ENCODE data around the gene GNAO1.

GNAO1 gene

DNA sequence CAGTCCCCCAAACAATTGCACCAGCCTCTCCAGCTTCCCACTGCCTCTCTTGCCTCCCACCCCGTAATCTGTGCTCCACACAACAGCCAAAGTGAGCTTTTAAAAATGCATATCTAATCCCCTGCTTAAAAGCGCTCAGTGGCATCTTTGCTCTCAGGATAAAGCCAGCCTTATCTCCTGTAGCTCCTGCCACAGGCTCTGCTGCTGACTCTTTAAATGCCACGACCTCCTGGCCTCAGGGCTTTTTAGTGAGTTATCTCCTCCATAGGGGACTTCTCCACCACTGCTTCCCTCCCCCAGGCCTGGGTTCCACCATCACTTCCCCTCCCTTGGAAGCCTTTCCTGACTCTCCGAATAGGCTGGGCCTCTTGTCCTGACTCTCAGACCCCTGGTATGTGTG lies 98.6 kb downstream of the GNAO1 start:
- no peak for DNase-seq (ENCODE audit: low read depth in 2 of 2)

DNA sequence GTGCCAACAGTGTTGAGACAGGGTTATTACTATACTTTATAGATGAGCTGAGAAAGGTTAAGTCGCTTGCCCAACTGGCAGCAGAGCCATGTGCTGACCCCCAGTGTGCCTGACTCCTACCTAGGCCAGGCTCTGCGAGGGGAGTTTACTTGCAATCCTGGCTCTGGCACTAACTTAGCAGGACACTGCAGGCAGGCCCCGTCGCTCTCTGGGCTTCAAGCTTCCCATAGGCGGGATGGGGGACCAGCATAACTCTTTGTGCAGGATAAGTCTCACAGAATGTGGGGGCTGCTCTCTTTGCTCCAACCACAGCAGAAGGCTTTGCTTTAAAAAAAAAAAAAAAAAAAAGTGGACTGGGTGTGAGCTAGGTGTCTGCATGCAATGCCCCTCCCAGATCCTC lies 102.7 kb downstream of the GNAO1 start:
- no peak for DNase-seq (ENCODE audit: low read depth in 2 of 2)

DNA sequence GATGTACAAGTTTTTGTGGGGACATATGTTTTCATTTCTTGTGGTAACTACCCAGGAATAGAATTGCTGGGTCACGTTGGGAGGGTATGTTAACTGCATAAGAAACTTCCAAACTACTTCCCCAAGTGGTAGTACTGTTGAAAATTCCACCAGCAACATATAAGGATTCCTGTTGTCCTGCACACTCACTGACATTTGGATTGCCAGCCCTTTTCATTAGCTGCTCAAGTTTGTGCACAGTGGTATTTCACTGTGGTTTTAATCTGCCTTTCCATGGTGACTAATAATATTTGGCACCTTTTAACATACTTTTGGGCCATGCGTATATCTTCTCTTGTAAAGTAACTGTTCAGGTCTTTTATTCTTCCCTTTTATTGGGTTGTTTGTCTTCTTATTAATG lies 103.3 kb downstream of the GNAO1 start:
- DNase-seq (ENCODE audit: low read depth in 2 of 2): no peak

DNA sequence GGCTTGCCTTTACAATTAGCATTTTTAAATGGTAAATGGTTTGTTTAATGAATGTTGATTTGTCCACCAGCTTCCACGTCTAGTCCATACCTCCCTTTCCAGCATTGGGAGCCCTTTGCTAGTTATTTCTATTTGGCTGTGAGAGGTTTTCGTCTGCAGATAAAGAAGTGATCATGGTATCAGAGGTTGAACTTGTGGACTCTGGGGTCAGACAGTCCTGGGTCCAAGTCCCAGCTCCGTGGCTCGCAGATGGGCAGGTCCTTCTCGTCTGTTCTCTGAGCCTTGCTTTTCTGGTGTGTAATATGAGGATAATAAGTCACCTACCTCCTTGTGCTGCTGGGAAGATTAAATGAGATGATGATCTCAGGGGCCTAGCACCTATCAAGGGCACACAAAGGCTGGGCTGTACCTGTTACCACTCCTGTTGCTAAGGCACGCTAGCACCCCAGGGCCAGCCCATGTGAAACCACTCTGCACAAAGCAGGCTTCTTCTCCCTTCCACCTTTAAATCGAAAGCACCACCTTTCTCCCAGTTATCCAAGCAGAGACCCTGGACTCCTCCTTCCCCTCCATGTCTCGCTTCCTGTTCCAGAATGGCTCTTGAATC lies 103.9 kb downstream of the GNAO1 start:
- no peak for DNase-seq (ENCODE audit: low read depth in 2 of 2)

DNA sequence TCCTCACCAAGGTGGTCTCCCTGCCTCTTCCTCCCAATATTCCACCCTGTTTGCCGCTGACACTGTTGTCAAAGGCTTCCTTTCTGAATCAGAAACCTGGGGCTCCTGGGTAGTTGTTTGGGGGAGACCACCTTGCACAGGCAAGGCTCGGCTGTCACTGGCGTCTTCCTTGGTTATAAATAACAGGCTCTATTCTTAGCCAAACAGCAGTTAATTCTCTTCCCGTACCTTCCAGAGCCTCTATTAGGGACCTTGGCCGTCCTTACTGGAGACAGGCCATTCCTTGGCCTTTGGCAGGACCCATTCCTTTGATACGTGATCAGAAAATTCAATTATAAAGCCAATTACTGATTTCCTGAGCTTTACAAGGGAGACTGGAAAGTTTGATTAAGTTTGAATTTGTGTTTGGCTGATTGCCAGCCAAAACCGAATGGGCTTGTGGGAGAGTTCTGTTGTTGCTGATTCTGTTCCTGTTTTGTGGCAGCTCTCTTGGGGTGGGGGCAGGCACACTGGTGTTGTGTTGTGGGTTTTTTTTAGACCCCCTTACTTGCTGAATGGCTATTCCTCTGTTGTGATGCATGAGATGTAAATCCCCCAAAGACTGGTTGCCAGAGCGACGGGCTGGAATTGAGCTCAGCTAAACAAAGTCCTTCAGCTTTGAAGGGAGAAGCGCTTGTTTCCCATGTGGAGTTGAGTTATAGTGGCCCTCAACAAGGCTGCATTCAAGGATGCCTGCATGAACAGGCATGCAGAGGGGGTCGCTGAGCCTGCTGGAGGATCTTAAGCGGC lies 104.6 kb downstream of the GNAO1 start:
- DNase-seq (ENCODE audit: low read depth in 2 of 2): no peak

DNA sequence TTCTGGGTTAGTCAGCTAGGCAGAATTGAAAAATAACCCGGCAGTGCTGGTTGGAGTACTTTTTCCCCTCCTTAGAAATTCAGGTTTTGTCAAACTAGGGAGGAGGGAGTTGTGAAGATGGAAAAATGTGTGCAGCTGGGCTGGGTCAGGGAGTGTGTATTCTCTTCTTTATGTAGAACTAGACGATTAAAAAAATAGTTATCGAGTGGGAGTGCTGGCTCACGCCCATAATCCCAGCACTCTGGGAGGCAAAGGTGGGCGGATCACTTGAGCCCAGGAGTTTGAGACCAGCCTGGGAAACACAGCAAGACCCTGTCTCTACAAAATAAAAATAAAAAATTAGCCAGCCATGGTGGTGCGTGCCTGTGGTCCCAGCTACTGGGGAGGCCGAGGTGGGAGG lies 106.4 kb downstream of the GNAO1 start:
- DNase-seq (ENCODE audit: low read depth in 2 of 2): no peak

DNA sequence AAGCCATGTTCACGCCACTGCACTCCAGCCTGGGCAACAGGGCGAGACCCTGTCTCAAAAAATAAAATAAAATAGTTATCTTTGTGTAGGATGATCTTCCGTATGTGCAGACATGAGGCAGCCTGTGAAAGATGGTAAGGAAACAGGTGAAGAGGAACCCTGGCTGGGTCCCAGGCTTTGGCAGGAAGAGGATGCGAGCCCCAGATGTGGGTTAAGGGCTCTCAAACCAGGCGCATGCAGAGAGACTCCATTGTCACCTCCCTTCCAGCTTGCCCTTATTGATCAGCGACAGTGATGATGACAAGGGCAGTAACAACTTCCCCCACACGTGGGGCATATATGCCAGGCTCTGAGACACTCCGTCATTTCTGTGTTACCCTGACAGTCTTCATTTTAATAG lies 106.8 kb downstream of the GNAO1 start:
- DNase-seq (ENCODE audit: low read depth in 2 of 2): no peak

DNA sequence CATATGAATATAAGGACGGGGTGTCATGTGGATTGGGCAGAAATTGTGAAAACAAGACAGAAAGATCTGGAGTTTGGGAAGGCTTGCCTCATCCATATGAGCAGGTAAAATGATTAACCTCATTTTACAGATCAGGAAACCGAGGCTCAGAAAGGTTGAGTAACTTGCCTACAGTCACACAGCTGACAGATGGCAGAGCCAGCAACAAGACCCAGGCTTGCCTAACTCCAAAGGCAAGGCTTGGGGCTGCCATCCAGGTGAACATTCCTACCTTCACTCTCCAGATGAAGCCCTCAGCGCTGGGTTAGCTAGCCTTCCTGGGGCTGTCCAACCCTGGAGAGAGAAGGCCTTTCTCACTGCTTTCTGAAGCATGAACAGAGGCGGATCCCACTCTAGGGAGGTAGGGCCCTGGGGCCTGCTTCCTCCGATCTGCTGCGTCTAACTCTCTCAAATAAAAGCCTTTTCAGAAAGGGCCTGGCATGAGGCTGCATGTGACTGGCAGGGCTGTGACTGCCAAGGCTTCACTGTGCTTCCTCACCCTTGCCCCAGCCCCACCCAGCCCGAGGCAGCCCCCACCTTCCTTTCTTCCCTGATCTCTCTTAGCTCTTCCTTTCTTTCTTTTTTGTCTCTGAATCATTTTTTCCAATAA lies 107.8 kb downstream of the GNAO1 start:
- no peak for DNase-seq (ENCODE audit: low read depth in 2 of 2)

DNA sequence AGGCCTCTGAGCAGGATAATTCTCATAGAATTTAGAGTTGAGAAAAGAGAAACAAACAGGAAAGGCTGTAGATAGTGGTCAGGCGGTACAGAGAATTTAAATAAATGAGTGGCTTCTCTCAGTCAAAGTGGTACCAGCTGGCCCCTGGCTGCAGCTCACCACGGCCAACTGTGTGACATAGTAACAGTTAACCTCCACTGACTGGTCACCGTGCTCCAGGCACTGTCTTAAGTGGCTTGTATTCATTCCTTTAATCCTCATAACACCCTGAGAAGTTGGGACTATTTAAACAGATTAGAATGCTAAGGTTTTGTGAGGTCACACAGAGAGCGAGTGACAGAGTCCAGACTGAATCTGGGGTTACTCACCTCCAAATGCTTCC lies 108.9 kb downstream of the GNAO1 start:
- no peak for DNase-seq (ENCODE audit: low read depth in 2 of 2)

DNA sequence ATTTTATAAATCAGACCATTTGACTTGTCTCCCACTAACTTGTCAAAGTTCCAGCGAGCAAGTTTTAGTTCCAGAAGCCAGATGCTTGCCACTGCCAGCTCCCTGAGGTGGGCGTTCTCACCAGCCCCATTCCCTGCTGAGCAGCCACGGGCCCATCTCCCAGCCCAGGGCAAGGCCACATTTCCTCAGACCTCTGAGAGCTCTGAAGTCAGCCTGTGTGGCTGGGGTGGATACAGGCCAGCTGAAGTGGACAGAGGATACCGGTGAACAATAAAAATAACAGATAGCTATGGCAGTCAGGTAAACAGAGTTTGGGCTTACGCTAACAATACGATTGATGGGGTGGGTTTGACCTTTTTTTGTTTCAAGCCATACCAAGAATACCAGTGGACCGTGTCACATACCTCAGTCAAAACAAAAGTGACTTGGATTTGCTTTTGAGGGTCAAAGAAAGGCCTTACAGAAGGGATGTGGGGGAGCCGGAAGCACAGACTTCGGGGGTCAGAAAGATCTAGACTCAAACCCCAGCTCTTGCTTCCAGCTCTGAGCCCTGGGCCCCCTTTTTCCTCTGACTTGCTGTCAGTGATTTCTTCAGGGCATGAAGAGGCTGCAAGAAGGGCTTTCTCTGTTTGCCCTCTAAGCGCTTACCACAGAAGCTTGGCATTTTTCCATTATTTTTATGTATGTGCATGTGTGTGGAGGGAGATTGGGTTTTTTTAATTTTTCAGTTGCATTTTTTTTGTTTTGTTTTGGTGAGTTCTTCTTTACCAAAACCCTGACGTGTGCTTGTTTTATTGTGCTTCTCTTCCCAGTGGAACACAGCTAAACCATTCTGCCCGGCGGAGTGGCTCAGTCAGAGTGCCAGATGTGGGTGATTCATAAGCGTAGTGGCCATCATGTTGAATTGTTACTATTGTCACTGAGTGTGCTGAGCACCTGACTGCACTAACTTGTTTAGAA lies 109.9 kb downstream of the GNAO1 start:
- DNase-seq (ENCODE audit: low read depth in 2 of 2): no peak

DNA sequence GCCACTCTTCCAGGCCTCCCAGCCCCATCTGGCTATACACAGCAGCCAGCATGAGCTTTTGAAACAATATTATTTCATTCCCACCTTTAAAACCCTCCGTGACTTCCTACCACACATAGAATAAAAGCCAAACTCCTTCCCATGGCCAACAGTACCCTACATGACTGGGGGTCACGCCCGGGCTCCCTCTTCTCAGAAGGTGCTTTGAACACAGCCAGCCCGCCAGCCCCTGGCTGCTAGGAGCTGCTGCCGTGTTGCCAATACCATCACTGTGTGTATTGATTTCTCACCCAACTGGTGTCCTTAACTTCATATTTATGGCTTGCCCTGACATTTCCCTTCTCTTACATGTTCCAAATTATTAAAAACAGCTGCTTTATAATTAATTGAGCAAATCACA lies 111.2 kb downstream of the GNAO1 start:
- DNase-seq (ENCODE audit: low read depth in 2 of 2): no peak

DNA sequence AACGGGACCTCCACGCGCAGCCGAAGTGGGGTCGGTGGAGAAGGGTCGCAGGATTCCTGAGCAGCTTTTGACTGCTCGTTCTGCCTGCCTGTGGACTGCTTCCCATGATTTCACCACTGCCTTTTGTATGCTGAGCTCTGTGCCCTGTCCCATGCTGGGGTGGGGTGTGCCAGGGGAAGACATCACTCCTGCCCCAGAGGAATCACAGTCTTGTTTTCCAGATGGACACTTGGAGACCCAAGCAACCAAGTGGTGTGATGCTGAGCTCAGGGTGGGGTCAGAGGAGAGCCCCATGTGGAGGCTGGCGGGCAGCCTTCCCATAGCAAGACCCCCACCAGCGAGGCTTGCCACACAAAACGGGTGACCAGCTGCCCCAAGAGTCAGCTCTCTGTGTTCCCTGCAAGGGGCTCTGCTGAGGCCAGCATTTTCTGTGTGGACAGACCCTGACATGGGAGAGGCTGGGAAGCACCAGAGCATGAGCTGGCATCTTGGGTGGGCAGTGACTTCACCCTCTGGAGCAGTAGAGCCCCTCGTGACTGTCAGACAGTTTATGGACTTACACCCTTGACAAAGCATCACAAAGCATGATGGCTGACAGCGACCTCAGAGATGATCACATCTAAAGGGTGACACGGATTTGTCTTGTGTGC lies 111.9 kb downstream of the GNAO1 start:
- DNase-seq (ENCODE audit: low read depth in 2 of 2): no peak

DNA sequence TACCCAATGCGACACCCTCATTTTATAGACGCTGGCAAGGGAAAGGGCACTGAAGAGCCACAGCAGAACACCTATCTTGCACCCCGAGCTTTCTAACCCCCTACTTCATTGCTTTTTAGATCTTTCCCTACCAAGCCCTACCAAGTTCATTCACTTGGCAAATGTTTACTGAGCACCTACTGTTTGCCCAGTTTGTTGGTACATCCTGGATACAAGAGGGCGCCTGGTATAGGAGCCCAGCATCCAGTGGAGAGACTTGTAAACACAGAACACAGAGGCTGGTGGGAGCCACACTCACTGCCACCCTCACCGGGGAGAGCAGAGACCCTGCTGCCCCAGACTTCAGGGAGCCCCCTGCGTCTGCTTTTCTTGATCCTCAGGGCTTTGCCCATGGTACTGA lies 112.6 kb downstream of the GNAO1 start:
- DNase-seq (ENCODE audit: low read depth in 2 of 2): no peak

DNA sequence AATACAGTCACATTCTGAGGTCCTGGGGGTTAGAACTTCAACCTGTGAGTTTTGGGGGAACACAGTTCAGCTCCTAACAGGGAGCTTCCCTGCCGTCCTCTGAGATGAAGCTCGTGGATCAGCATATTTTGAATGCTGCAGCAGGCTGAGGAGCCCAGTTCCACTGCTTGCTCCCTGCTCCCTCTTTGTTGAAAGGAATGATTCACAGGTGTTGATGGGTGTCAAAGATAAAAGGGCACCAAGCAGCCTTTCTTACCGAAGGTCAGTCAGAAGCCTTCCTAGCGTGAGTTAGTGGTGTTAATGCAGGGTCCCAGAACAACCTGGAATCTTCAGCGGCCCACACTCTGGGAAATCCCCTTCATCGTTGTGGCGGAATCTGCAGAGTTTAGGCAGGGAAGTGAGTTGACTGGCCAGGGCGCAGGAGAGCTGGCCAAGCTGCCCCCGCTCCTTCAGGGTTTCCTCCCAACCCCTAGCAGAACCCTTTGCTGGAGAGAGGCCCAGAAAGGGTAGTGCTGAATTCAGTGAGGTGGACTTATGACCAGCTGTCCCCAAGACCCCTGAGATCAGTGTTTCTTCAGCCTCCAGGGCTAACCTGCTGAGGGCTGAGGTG lies 114.8 kb downstream of the GNAO1 start:
- DNase-seq (ENCODE audit: low read depth in 2 of 2): no peak

DNA sequence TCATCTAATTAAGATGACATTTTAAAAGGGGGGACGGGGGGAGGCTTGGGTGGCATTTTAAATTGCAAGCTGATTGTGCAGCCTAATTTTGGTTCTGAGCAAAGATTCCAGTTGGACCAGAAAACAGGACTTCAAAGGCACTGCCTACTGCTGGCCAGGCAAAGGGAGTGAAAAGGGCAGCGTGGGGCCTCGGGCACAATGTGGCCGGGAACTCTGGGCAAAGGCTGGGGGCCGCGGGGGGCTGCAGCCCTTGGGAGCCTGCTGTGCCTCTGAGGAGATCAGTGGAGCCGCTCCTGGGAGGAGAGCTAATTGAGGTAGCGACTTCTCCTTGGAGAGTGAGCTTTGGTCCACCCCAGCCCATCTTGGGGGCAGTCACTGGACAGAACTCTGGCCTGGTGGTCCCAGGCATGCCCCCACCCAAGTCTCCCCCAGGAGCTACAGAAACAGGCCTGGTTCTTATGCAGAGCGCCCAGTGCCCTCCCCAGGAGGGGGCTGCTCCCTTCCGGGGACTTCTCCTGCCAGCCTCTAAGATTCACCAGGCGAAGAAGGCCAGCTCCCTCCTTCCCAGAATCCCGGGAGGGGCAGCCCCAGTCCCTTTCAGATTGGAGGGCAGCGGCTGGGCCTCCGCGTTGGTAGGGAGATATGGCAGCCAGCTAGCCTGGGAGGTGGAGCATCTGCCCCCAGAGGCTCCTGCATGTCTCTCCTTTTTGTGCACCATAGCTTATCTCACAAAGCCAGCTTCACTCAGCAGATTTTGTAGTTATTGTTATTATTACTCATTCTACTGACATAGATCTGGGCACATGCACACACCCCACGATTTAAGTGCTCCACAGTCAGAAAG lies 115.6 kb downstream of the GNAO1 start:
- DNase-seq (ENCODE audit: low read depth in 2 of 2): no peak

DNA sequence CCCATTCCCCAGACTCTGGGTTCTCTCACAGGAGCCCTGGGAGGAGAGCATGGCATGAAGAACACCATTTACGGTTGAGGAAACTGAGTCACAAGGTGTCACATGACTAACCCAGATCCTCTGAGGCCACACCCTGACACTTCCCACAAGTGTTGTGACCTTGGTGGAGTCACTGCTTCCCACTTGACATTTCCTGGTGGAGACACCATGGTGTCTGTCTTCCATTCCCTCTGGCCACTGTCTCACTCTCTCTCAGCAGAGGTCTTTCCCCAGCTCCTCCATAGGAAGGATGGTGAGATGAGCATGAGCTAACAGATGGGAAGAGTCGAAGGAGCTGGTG lies 116.2 kb downstream of the GNAO1 start:
- no peak for DNase-seq (ENCODE audit: low read depth in 2 of 2)

DNA sequence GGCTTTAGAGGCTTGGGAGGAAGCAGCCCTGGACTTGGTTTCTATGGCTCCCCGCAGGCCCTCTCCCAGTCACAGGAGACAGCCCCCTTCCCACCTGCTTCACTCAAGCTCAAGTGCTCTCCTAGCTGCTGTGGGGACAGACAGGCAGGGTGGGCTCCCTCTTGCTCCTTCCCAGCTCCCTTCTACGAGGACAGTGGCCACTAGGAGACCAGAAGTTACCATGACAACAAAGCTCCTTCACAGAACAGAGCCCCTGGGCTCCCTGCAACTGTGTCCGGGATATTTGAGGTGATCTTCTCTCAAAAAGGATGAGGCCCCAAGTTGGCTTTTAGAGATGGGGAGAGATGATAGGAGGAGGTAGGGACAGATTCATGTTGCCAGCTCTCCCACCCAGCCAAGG lies 117.7 kb downstream of the GNAO1 start:
- no peak for DNase-seq (ENCODE audit: low read depth in 2 of 2)

DNA sequence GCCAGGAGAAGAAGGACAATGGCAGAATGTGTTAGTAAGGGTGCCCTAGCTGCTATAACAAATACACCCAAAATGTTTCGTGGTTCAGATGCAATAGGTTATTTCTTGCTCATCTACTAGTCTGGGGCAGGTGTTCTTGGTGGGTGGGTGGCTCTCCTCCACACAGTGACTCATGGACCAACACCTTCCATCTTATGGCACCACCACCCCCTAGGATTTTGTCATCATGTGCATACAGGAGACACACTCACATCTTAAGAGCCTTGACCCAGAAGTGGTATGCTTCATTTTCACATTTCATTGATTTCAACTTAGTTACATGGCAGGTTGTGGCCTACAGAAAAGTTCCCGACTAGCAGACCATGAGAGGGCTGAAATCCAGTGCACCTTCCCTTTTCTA lies 119.4 kb downstream of the GNAO1 start:
- no peak for DNase-seq (ENCODE audit: low read depth in 2 of 2)

DNA sequence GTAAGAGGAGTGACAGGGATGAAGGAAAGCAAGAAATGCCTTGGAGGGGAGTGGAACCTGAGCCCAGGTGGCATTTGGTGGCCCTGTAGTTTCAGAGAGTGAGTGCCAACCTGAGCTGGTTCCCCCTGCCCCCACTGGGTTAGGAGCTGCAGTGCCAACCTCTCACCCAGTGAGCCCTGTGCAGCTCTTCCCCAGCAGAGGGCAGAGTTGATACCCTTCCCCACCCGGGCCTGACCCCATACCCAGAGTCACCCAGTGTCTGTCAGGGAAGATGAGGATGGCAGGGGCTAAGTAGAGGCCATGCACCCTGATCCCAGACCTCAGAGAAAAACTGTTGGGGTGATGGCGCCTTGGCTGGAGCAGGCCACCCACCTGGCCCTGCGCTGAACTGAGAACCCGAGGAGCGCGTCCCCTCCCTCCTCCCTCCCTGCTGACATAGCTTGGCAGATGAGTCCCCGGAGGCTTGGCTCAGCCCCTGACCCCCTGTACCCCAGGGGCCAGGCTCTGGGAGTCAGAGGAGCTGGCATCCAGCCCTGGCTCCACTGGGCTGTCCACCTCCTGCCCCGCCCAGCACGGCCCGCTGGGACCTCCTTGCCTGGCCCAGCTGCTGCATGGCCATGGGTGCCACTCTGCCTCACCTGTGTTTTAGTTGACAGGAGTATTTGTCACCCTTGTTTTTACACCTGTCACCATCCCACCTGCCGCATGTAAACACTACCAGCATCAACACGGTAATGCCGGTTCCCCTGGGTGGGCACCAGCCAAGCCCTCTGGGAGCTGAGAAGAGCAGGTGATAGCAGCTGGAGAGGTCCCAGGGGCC lies 120.1 kb downstream of the GNAO1 start:
- DNase-seq (ENCODE audit: low read depth in 2 of 2): no peak

DNA sequence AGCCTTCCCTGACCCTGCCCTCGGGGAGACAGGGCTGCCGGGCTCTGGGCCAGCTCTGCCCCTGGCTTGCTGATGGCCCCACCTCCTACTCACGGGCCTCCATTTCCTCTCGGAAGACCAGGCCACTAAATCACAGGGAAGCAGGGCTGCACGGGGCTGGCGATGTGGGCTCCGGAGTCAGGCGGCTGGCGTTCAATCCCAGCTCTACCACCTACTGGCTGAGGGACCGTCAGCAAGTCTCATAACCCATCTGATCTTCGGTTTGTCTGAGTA lies 120.7 kb downstream of the GNAO1 start:
- no peak for DNase-seq (ENCODE audit: low read depth in 2 of 2)

Measured in stimulated activated CD4-positive, alpha-beta T cell treated with anti-CD3 and anti-CD28 coated beads, Interleukin-12 subunit alpha, Interleukin-12 subunit beta, amount 100 ng/mL, for 24 hours (primary cell).